T-helper 2 cell (primary cell): Measurements from ENCODE around the gene TCERG1L.
A peak's percentile ranks its signal among the peaks of the same experiment; 100 is the strongest.

Source experiments
- DNase-seq, 5 experiments: peaks; one replicate each; pipeline versions ENCODE4 v3.0.0 to v3.0.0-alpha.2; 2012 to 2022

Gene TCERG1L

GRCh38 chr10:131095313-131095580 is 216.3 kb downstream of the TCERG1L start:
- DNase-seq: no peak

GRCh38 chr10:131094527-131095312 is 216.8 kb downstream of the TCERG1L start:
- no peak for DNase-seq

- no peak for DNase-seq
Observed at GRCh38 chr10:131093795-131094366, 217.6 kb downstream of the TCERG1L start.

- DNase-seq: no peak
Observed at GRCh38 chr10:131093346-131093745, 218.2 kb downstream of the TCERG1L start.

- no peak for DNase-seq
Observed at GRCh38 chr10:131092876-131093275, 218.6 kb downstream of the TCERG1L start.

GRCh38 chr10:131092386-131092785 is 219.1 kb downstream of the TCERG1L start:
- DNase-seq: no peak

GRCh38 chr10:131091682-131092081 is 219.8 kb downstream of the TCERG1L start:
- DNase-seq: no peak

GRCh38 chr10:131090761-131091661 is 220.5 kb downstream of the TCERG1L start:
- no peak for DNase-seq

GRCh38 chr10:131089861-131090260 is 221.7 kb downstream of the TCERG1L start:
- no peak for DNase-seq

- no peak for DNase-seq
Observed at GRCh38 chr10:131089150-131089549, 222.4 kb downstream of the TCERG1L start.

- no peak for DNase-seq
Observed at GRCh38 chr10:131088619-131089018, 222.9 kb downstream of the TCERG1L start.

- DNase-seq: no peak
Observed at GRCh38 chr10:131087464-131088215, 223.9 kb downstream of the TCERG1L start.

- DNase-seq: no peak
Observed at GRCh38 chr10:131086511-131086910, 225.0 kb downstream of the TCERG1L start.

GRCh38 chr10:131086094-131086493 is 225.4 kb downstream of the TCERG1L start:
- DNase-seq: no peak

GRCh38 chr10:131085091-131085860 is 226.2 kb downstream of the TCERG1L start:
- DNase-seq: no peak

- no peak for DNase-seq
Observed at GRCh38 chr10:131084791-131085090, 226.8 kb downstream of the TCERG1L start.

- no peak for DNase-seq
Observed at GRCh38 chr10:131083915-131084790, 227.4 kb downstream of the TCERG1L start.

GRCh38 chr10:131082991-131083481 is 228.5 kb downstream of the TCERG1L start:
- DNase-seq: peak in 1 of 5 experiments; percentile 39

- no peak for DNase-seq
Observed at GRCh38 chr10:131082201-131082850, 229.2 kb downstream of the TCERG1L start.

- DNase-seq: no peak
Observed at GRCh38 chr10:131081786-131082185, 229.7 kb downstream of the TCERG1L start.
